Measurements from ENCODE around the gene ARHGAP29.

Gene ARHGAP29

GRCh38 chr1:94122201-94122970 is 115.0 kb downstream of the ARHGAP29 start:
- DNase-seq, result no peak
- Mint-ChIP-seq H3K9me3 (no peaks in the 10 kb centered on the region), H3K36me3 (no peaks in the 10 kb centered on the region), H3K4me3 (no peak overlapping the region), H3K27ac (no peak overlapping the region), H3K4me1 (no peaks in the 10 kb centered on the region), H3K27me3 (peaks cover 31 to 34% of the 10 kb centered on the region in 2 donors)
- ATAC-seq (replicated peaks), result no peak

Measured in stimulated activated naive B cell treated with anti-CD40 and anti-IgM and Interleukin-4, amounts not matched to agents 10 μg/mL and 1 μg/mL and 100 μg/mL, for 72 hours (primary cell).